Astrocyte (in vitro differentiated cells and primary cell): ENCODE data around the gene MDK. TPM values are rescaled to one million over a fixed set of nuclear protein-coding genes. Genes with fewer than 3 reads are reported as not detected.
A peak's percentile ranks its signal among the peaks of the same experiment; 100 is the strongest.

Experiments used
- DNase-seq: peaks from one replicate; pipeline ENCODE4 v3.0.0-alpha.2; 2010; ENCODE audit warnings: low read depth
- FAIRE-seq: peaks from 2 replicates; lab custom pipeline; 2011; peaks lifted over from hg19 to GRCh38; lab: Jason Lieb, UNC
- H2AFZ ChIP-seq: 2 replicates; pipeline ENCODE4 v1.6.0; 2012; ENCODE audit warnings: low read depth, low read length, inconsistent platforms
- H3K27ac ChIP-seq: 2 replicates; pipeline ENCODE4 v1.5.1; 2011; ENCODE audit warnings: low read depth, low read length, inconsistent platforms
- H3K27me3 ChIP-seq: 2 replicates; pipeline ENCODE4 v1.6.0; 2011; ENCODE audit warnings: low read length, inconsistent platforms; ENCODE audit not compliant: insufficient read depth
- H3K36me3 ChIP-seq: 2 replicates; pipeline ENCODE4 v1.5.1; 2011; ENCODE audit warnings: low read length, inconsistent platforms; ENCODE audit not compliant: insufficient read depth
- H3K4me1 ChIP-seq: 2 replicates; pipeline ENCODE4 v1.5.1; 2011; ENCODE audit warnings: low read length, inconsistent platforms; ENCODE audit not compliant: insufficient read depth
- H3K4me2 ChIP-seq: 2 replicates; pipeline ENCODE4 v1.6.0; 2012; ENCODE audit warnings: low read length, inconsistent platforms
- H3K4me3 ChIP-seq: 2 replicates; pipeline ENCODE4 v1.5.1; 2011; ENCODE audit warnings: low read depth, mild to moderate bottlenecking, low read length, inconsistent platforms; ENCODE audit not compliant: insufficient read depth
- H3K79me2 ChIP-seq: 2 replicates; pipeline ENCODE4 v1.6.0; 2012; ENCODE audit warnings: mild to moderate bottlenecking, low read length, inconsistent platforms; ENCODE audit not compliant: insufficient read depth
- H3K9ac ChIP-seq: 2 replicates; pipeline ENCODE4 v1.6.0; 2012; ENCODE audit warnings: mild to moderate bottlenecking, low read length, inconsistent platforms
- H3K9me3 ChIP-seq: 2 replicates; pipeline ENCODE4 v1.5.1; 2012; ENCODE audit warnings: low read depth, mild to moderate bottlenecking, low read length, inconsistent platforms; ENCODE audit not compliant: insufficient read depth
- H4K20me1 ChIP-seq: 2 replicates; pipeline ENCODE4 v1.6.0; 2012; ENCODE audit warnings: low read length, inconsistent platforms; ENCODE audit not compliant: insufficient read depth
- H3K27ac Mint-ChIP-seq: one replicate; pipeline ENCODE4 v1.8.0; 2021; ENCODE audit warnings: mild to moderate bottlenecking, mixed read lengths; ENCODE audit not compliant: unreplicated experiment
- H3K27me3 Mint-ChIP-seq: one replicate; pipeline ENCODE4 v1.8.0; 2021; ENCODE audit warnings: low read depth, mixed read lengths; ENCODE audit not compliant: unreplicated experiment
- H3K36me3 Mint-ChIP-seq: one replicate; pipeline ENCODE4 v1.8.0; 2021; ENCODE audit warnings: low read depth, mixed read lengths; ENCODE audit not compliant: unreplicated experiment
- H3K4me1 Mint-ChIP-seq: one replicate; pipeline ENCODE4 v1.8.0; 2021; ENCODE audit warnings: low read depth, mixed read lengths; ENCODE audit not compliant: unreplicated experiment
- H3K4me3 Mint-ChIP-seq: one replicate; pipeline ENCODE4 v1.8.0; 2021; ENCODE audit warnings: mild to moderate bottlenecking, moderate library complexity, mixed read lengths; ENCODE audit not compliant: unreplicated experiment
- H3K9me3 Mint-ChIP-seq: one replicate; pipeline ENCODE4 v1.8.0; 2021; ENCODE audit warnings: mild to moderate bottlenecking, mixed read lengths; ENCODE audit not compliant: unreplicated experiment
- CTCF ChIP-seq: IDR thresholded peaks from 2 replicates; pipeline ENCODE4 v1.5.1; 2011; ENCODE audit warnings: low read depth, mild to moderate bottlenecking, inconsistent platforms, low read length, moderate library complexity; ENCODE audit not compliant: insufficient read depth
- EZH2 ChIP-seq: IDR thresholded peaks from 2 replicates; pipeline ENCODE4 v1.6.1; 2012; ENCODE audit warnings: mild to moderate bottlenecking, low read length, inconsistent platforms; ENCODE audit not compliant: insufficient read depth
- total RNA-seq: library from RNA; stranded (reverse); gene quantifications from 2 replicates; pipeline ENCODE4 v1.2.1, GENCODE V29; 2021

Gene MDK
- total RNA-seq, 1 donor from 2014 or later, result 325 TPM

- no peaks in the 10 kb centered on the region for H3K36me3 Mint-ChIP-seq
- no peak overlapping the region for H3K4me3 Mint-ChIP-seq
These were observed 46.2 kb upstream of the MDK start for GRCh38 chr11:46335271-46335670.

GRCh38 chr11:46335890-46336562, 45.4 kb upstream of the MDK start:
- DNase-seq (no peak), FAIRE-seq (no peak)
- no peak overlapping the region for H3K4me3 ChIP-seq
- H3K27me3 Mint-ChIP-seq, result peaks cover 21% of the 10 kb centered on the region
- H2AFZ ChIP-seq, result no peak overlapping the region
- H3K27ac Mint-ChIP-seq, result no peak overlapping the region
- H3K4me1 ChIP-seq, result peaks cover 15% of the 10 kb centered on the region
- no peak overlapping the region for H3K4me2 ChIP-seq
- H3K27ac ChIP-seq, result no peak overlapping the region
- peaks cover 30% of the 10 kb centered on the region for H3K27me3 ChIP-seq
- no peaks in the 10 kb centered on the region for H3K79me2 ChIP-seq
- no peak for TF ChIP-seq CTCF
- TF ChIP-seq EZH2, result no peak
- no peaks in the 10 kb centered on the region for H3K36me3 Mint-ChIP-seq
- H3K36me3 ChIP-seq, result no peaks in the 10 kb centered on the region
- no peak overlapping the region for H3K9ac ChIP-seq
- H3K9me3 ChIP-seq, result no peaks in the 10 kb centered on the region
- peaks cover 2% of the 10 kb centered on the region for H3K9me3 Mint-ChIP-seq
- no peak overlapping the region for H3K4me3 Mint-ChIP-seq
- peaks cover 21% of the 10 kb centered on the region for H3K4me1 Mint-ChIP-seq
- H4K20me1 ChIP-seq, result no peaks in the 10 kb centered on the region

More at GRCh38 chr11:46335271-46335670, 46.2 kb upstream of the MDK start:
- Histone ChIP-seq H3K79me2 (no peaks in the 10 kb centered on the region), H3K9me3 (no peaks in the 10 kb centered on the region), H3K36me3 (no peaks in the 10 kb centered on the region), H3K27ac (no peak overlapping the region), H2AFZ (no peak overlapping the region), H3K4me1 (peaks cover 15% of the 10 kb centered on the region), H3K27me3 (peaks cover 38% of the 10 kb centered on the region), H4K20me1 (no peaks in the 10 kb centered on the region), H3K4me2 (no peak overlapping the region), H3K9ac (no peak overlapping the region), H3K4me3 (no peak overlapping the region)
- no peak overlapping the region for H3K27ac Mint-ChIP-seq
- H3K27me3 Mint-ChIP-seq, result peaks cover 21% of the 10 kb centered on the region
- FAIRE-seq, result no peak
- peaks cover 2% of the 10 kb centered on the region for H3K9me3 Mint-ChIP-seq
- no peak for DNase-seq
- peaks cover 29% of the 10 kb centered on the region for H3K4me1 Mint-ChIP-seq
- TF ChIP-seq EZH2 (no peak), CTCF (no peak)

GRCh38 chr11:46336563-46337180, 44.8 kb upstream of the MDK start:
- no peaks in the 10 kb centered on the region for H3K9me3 ChIP-seq
- no peak overlapping the region for H3K4me3 Mint-ChIP-seq
- DNase-seq (peak; percentile 25), FAIRE-seq (no peak)
- H3K27ac Mint-ChIP-seq, result no peak overlapping the region
- H3K27me3 Mint-ChIP-seq, result peaks cover 19% of the 10 kb centered on the region
- H3K36me3 ChIP-seq, result no peaks in the 10 kb centered on the region
- peaks cover 24% of the 10 kb centered on the region for H3K27me3 ChIP-seq
- H3K4me1 ChIP-seq, result peaks cover 15% of the 10 kb centered on the region
- H3K9me3 Mint-ChIP-seq, result peaks cover 2% of the 10 kb centered on the region
- TF ChIP-seq CTCF, result no peak
- no peak for TF ChIP-seq EZH2
- H3K36me3 Mint-ChIP-seq, result no peaks in the 10 kb centered on the region
- no peaks in the 10 kb centered on the region for H3K79me2 ChIP-seq
- peaks cover 15% of the 10 kb centered on the region for H3K4me1 Mint-ChIP-seq
- no peak overlapping the region for H3K4me3 ChIP-seq
- no peak overlapping the region for H3K4me2 ChIP-seq
- no peak overlapping the region for H3K9ac ChIP-seq
- H4K20me1 ChIP-seq, result no peaks in the 10 kb centered on the region
- no peak overlapping the region for H3K27ac ChIP-seq
- no peak overlapping the region for H2AFZ ChIP-seq
